ENCODE results near the gene ECE1. TPM values are rescaled to one million over a fixed set of nuclear protein-coding genes. Genes with fewer than 3 reads are reported as not detected.

ECE1 gene
- total and polyA plus RNA-seq, 9 donors = 37.3 to 313 (median 119) TPM

- intact Hi-C loops (cut with DNase I) = loop anchor here in 3 of 4 donors (10.0 kb wide), 2 partner anchors 205 to 665 kb away; no protein-coding TSS in a partner anchor
- no peak for DNase-seq
- WGBS, 3 donors = 91 to 96% (median 95%) methylated on average over 1 of the region's 1 CpG
- Histone ChIP-seq H3K9me3 (no peaks in the 10 kb centered on the region), H3K36me3 (no peaks in the 10 kb centered on the region), H3K27me3 (no peaks in the 10 kb centered on the region), H3K4me1 (ENCODE audit: insufficient read depth) (no peaks in the 10 kb centered on the region), H3K27ac (no peak overlapping the region), H3K4me3 (no peak overlapping the region)
- no peak for TF ChIP-seq CTCF (IDR thresholded peaks at IDR 0.05)
- TF ChIP-seq EP300 (IDR thresholded peaks at IDR 0.05) = no peak
- TF ChIP-seq POLR2A (IDR thresholded peaks at IDR 0.05) = no peak
Observed at GRCh38 chr1:21189906-21190500, 100.3 kb downstream of the ECE1 start.

- Histone ChIP-seq H3K9me3 (no peaks in the 10 kb centered on the region), H3K4me1 (ENCODE audit: insufficient read depth) (no peaks in the 10 kb centered on the region), H3K27ac (no peak overlapping the region), H3K27me3 (no peaks in the 10 kb centered on the region), H3K36me3 (no peaks in the 10 kb centered on the region), H3K4me3 (no peak overlapping the region)
- no peak for DNase-seq
- 33 to 48% (median 47%) methylated on average over 3 of the region's 3 CpGs for WGBS, 3 donors
- no peak for TF ChIP-seq EP300 (IDR thresholded peaks at IDR 0.05)
- no peak for TF ChIP-seq CTCF (IDR thresholded peaks at IDR 0.05)
- TF ChIP-seq POLR2A (IDR thresholded peaks at IDR 0.05) = no peak
- intact Hi-C loops (cut with DNase I) = no loop called here
Observed at GRCh38 chr1:21189421-21189820, 100.8 kb downstream of the ECE1 start.

GRCh38 chr1:21188235-21188634 lies 102.0 kb downstream of the ECE1 start:
- H3K27ac ChIP-seq = no peak overlapping the region
- H3K4me1 ChIP-seq (ENCODE audit: insufficient read depth) = no peaks in the 10 kb centered on the region
- H3K36me3 ChIP-seq = no peaks in the 10 kb centered on the region
- no peaks in the 10 kb centered on the region for H3K27me3 ChIP-seq
- no peak for TF ChIP-seq CTCF (IDR thresholded peaks at IDR 0.05)
- TF ChIP-seq EP300 (IDR thresholded peaks at IDR 0.05) = no peak
- TF ChIP-seq POLR2A (IDR thresholded peaks at IDR 0.05) = no peak
- DNase-seq = no peak
- 67 to 83% (median 79%) methylated on average over 3 of the region's 3 CpGs for WGBS, 3 donors
- intact Hi-C loops (cut with DNase I) = no loop called here
- no peak overlapping the region for H3K4me3 ChIP-seq
- no peaks in the 10 kb centered on the region for H3K9me3 ChIP-seq

GRCh38 chr1:21185221-21185731 lies 105.0 kb downstream of the ECE1 start:
- no peaks in the 10 kb centered on the region for H3K9me3 ChIP-seq
- intact Hi-C loops (cut with DNase I) = no loop called here
- H3K27ac ChIP-seq = no peak overlapping the region
- no peaks in the 10 kb centered on the region for H3K27me3 ChIP-seq
- H3K4me1 ChIP-seq (ENCODE audit: insufficient read depth) = no peaks in the 10 kb centered on the region
- no peaks in the 10 kb centered on the region for H3K36me3 ChIP-seq
- H3K4me3 ChIP-seq = no peak overlapping the region
- TF ChIP-seq CTCF (IDR thresholded peaks at IDR 0.05) = no peak
- no peak for TF ChIP-seq POLR2A (IDR thresholded peaks at IDR 0.05)
- no peak for TF ChIP-seq EP300 (IDR thresholded peaks at IDR 0.05)
- DNase-seq = no peak
- WGBS, 3 donors = 83 to 90% (median 89%) methylated on average over 5 of the region's 5 CpGs

Data from ovary (tissue), 9 donors.